Measurements from ENCODE around the gene SDK2.

- no peak for TF ChIP-seq CTCF (IDR thresholded peaks at IDR 0.05; ENCODE audit: poor library complexity)
- TF ChIP-seq EZH2 (IDR thresholded peaks at IDR 0.05; ENCODE audit: borderline replicate concordance), result no peak
These were observed 61.9 kb downstream of the SDK2 start for GRCh38 chr17:73582359-73582758.

Measured in hepatocyte (in vitro differentiated cells).